Spinal cord (tissue), 10 donors: ENCODE results near the gene TSKU. TPM values are rescaled to one million over a fixed set of nuclear protein-coding genes. Genes with fewer than 3 reads are reported as not detected.
A peak's percentile ranks its signal among the peaks of the same experiment; 100 is the strongest.

Source experiments
- DNase-seq, 6 donors: peaks; one replicate each; pipeline versions ENCODE4 v3.0.0 to v3.0.0-alpha.2; 2013 to 2015; ENCODE audit warnings: low spot score in 6 of 6, low read depth in 4 of 6
- H3K27ac ChIP-seq: one replicate; pipeline ENCODE4 v1.5.1; 2013; ENCODE audit warnings: low read depth, low read length, control low read depth
- H3K27me3 ChIP-seq: one replicate; pipeline ENCODE4 v1.6.1; 2013; ENCODE audit warnings: low read length; ENCODE audit not compliant: control insufficient read depth, insufficient read depth
- H3K36me3 ChIP-seq: one replicate; pipeline ENCODE4 v1.6.1; 2013; ENCODE audit warnings: low read length; ENCODE audit not compliant: control insufficient read depth, insufficient read depth
- H3K4me1 ChIP-seq: one replicate; pipeline ENCODE4 v1.6.1; 2013; ENCODE audit warnings: low read length; ENCODE audit not compliant: control insufficient read depth, insufficient read depth
- H3K4me3 ChIP-seq: one replicate; pipeline ENCODE4 v1.5.1; 2013; ENCODE audit warnings: low read depth, low read length, control low read depth
- H3K9me3 ChIP-seq: one replicate; pipeline ENCODE4 v1.6.1; 2013; ENCODE audit warnings: low read length; ENCODE audit not compliant: control insufficient read depth, insufficient read depth
- WGBS: methylation state at CpG from one replicate; pipeline ENCODE4 v1.1.5; 2013; ENCODE audit warnings: missing lambda C conversion rate; ENCODE audit not compliant: insufficient coverage; 5-methylcytosine and 5-hydroxymethylcytosine counted together
- polyA plus RNA-seq, 2 donors: library from polyadenylated mRNA; unstranded; fragments of 120-200 nt; gene quantifications; one replicate each; pipeline ENCODE4 v1.2.1, GENCODE V29; 2013; ENCODE audit not compliant: insufficient read length in 2 of 2
- total RNA-seq, 2 donors: library from RNA; depleted of rRNA in 1 of 2; stranded (reverse); fragments of 120-200 nt in 1 of 2; fragments of >200 nt in 1 of 2; gene quantifications; one replicate each; pipeline versions ENCODE4 v1.2.3 to v1.2.4, GENCODE V29; 2013 to 2014
- donor health status: healthy.

The TSKU gene
- total and polyA plus RNA-seq, 4 donors = 7.9 to 30.9 (median 24.9) TPM

DNA sequence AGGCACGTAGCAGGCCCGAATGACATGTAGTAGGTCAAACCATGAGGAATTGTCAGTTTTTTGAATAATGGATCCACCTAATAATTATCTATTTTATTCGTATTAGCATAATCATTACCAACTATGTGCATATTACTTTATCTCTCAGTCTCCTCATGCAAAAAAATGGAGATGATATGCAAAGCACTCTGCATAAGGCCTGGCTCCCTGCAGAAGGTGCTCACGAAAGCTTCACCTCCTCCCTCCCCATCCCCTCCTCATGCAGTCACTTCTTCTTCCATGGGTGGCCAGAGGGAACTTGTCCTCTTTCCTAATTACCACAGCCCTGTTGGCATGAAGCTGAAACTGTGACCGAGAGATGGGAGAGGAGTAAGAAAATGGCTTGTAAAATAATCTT, 20.8 kb upstream of the TSKU start:
- Histone ChIP-seq H3K4me3 (no peak overlapping the region), H3K27ac (no peak overlapping the region), H3K4me1 (peaks cover 19% of the 10 kb centered on the region), H3K9me3 (no peaks in the 10 kb centered on the region), H3K27me3 (no peaks in the 10 kb centered on the region), H3K36me3 (no peaks in the 10 kb centered on the region)
- no peak for DNase-seq
- no CpG with 5 or more reads among the region's 5 CpGs for WGBS

GRCh38 chr11:76762867-76763572, 20.1 kb upstream of the TSKU start:
- WGBS = 94% methylated on average over 5 of the region's 5 CpGs
- Histone ChIP-seq H3K4me1 (peaks cover 26% of the 10 kb centered on the region), H3K27me3 (no peaks in the 10 kb centered on the region), H3K9me3 (no peaks in the 10 kb centered on the region), H3K27ac (no peak overlapping the region), H3K36me3 (no peaks in the 10 kb centered on the region), H3K4me3 (no peak overlapping the region)
- DNase-seq = no peak

GRCh38 chr11:76763573-76764346, 19.4 kb upstream of the TSKU start:
- peak overlapping the region; percentile 48 for H3K27ac ChIP-seq

DNA sequence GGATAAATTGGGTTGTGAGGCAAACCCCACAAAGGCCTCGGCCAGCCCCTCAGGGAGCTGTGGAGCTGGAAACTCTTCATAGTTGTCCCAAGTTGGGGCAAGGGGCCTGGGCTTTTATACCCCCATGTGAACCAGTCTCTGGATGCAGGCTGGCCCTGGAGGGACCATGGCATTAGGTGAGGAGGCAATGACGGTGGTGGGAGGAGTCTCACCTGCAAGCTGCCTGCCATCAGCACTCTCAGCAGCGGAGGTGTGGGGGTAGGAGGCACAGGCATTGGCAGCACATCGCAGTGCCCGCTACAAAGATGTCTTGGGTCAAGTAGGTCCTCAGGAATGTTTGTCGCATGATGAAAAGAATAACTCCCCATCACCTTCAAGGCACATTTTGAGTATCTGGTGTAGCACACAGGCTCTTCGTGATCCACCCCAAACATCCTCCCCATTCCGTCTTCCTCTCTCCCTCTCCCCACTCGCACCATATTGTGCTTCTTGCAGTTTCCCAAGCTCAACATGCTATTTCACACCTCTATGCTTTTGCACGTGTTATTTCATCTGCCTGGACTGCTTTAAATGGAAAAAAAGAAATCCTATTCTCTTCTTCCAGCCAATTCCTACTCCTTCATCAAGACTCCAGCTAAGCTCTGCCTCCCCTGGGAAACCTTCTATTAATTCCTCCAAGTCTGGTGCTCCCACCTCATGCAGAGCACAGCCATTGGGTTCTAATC, 18.1 kb upstream of the TSKU start:
- Histone ChIP-seq H3K4me1 (peaks cover 40% of the 10 kb centered on the region), H3K27me3 (no peaks in the 10 kb centered on the region), H3K4me3 (no peak overlapping the region), H3K27ac (no peak overlapping the region), H3K36me3 (no peaks in the 10 kb centered on the region), H3K9me3 (no peaks in the 10 kb centered on the region)
- 85% methylated on average over 10 of the region's 10 CpGs for WGBS
- peak in 2 of 6 donors; percentile 77 to 79 for DNase-seq

More at GRCh38 chr11:76763573-76764346, 19.4 kb upstream of the TSKU start:
- DNase-seq = peak in 3 of 6 donors; percentile 38 to 88 (median 40)
- no peaks in the 10 kb centered on the region for H3K36me3 ChIP-seq
- no peaks in the 10 kb centered on the region for H3K27me3 ChIP-seq
- no peak overlapping the region for H3K4me3 ChIP-seq
- 60% methylated on average over 2 of the region's 5 CpGs for WGBS
- no peaks in the 10 kb centered on the region for H3K9me3 ChIP-seq
- peaks cover 33% of the 10 kb centered on the region for H3K4me1 ChIP-seq

DNA sequence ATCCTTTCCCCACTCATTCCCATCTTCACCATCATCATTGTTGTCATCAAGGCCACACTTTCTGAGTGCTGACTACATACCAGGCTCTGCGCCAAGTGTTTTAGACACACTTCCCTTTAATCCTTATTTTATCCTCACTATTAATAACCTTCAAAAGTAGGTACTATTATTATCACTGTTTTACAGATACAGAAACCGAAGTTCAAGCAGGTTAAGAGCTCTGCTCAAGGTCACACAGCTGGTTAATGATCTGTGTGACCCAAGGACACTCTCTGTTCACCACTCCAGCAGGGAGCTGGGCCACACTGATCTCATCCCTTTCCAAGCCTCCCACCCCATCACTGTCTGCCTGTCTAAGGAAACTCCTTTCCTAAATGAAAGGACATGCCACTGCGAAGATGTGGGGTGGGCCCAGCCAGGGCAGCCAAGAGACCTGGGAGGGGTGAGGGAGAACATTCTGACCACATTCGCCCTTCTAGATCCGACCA, 17.2 kb upstream of the TSKU start:
- Histone ChIP-seq H3K27ac (no peak overlapping the region), H3K36me3 (no peaks in the 10 kb centered on the region), H3K9me3 (no peaks in the 10 kb centered on the region), H3K4me1 (peaks cover 40% of the 10 kb centered on the region), H3K4me3 (no peak overlapping the region), H3K27me3 (no peaks in the 10 kb centered on the region)
- 84% methylated on average over 5 of the region's 5 CpGs for WGBS
- DNase-seq = no peak

- H3K4me1 ChIP-seq = peaks cover 40% of the 10 kb centered on the region
- 97% methylated on average over 3 of the region's 6 CpGs for WGBS
- no peak for DNase-seq
- no peaks in the 10 kb centered on the region for H3K36me3 ChIP-seq
- H3K27me3 ChIP-seq = no peaks in the 10 kb centered on the region
- no peaks in the 10 kb centered on the region for H3K9me3 ChIP-seq
- no peak overlapping the region for H3K4me3 ChIP-seq
- no peak overlapping the region for H3K27ac ChIP-seq
Observed at GRCh38 chr11:76766521-76766920, 16.6 kb upstream of the TSKU start.

GRCh38 chr11:76767659-76768058, 15.5 kb upstream of the TSKU start:
- Histone ChIP-seq H3K4me3 (no peak overlapping the region), H3K27me3 (no peaks in the 10 kb centered on the region), H3K4me1 (peaks cover 40% of the 10 kb centered on the region), H3K36me3 (no peaks in the 10 kb centered on the region), H3K27ac (no peak overlapping the region), H3K9me3 (no peaks in the 10 kb centered on the region)
- no peak for DNase-seq
- WGBS = 68% methylated on average over 5 of the region's 5 CpGs

DNA sequence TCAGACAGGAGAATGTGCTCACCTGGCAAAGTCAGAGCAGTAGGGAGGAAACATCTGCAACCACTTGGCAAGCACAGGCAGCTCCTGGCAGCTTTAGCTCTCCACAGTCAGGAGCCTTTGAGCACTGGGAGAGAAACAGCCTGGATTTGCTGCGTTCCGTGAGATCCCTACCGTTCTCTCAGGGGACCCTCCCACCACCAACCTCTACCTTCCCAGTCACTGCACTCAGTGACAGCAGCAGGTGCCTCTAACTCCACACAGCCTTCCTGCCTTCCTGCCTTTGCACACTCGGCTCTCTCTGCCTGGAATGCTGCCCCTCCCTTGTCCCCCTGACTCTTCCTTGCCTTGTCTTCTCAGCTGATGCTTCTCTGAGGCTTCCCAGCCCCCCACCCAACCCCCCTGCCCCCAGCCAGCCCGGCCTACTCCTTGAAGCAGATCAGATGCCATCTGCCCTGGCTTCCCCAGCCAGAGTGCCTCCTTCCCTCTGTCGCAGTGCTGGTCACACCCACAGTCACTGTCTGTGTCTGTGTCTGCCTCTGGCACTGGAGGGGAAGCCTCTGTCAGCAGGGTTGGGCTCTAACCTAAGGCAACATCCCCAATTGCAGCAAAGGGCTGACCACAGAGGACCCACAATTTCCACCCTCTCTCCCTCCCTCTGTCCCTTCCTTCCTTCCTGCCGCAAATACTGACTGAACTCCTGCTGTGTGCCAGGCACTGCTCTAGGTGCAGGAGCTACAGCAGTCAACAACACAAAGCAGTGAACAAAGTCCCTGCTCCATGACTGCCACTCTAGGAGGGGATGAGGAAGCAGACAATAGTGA, 14.9 kb upstream of the TSKU start:
- H3K4me1 ChIP-seq = peaks cover 33% of the 10 kb centered on the region
- H3K27ac ChIP-seq = no peak overlapping the region
- WGBS = 10% methylated on average over 5 of the region's 7 CpGs
- no peaks in the 10 kb centered on the region for H3K36me3 ChIP-seq
- no peaks in the 10 kb centered on the region for H3K9me3 ChIP-seq
- H3K27me3 ChIP-seq = no peaks in the 10 kb centered on the region
- no peak overlapping the region for H3K4me3 ChIP-seq
- DNase-seq = peak in 2 of 6 donors; percentile 57 to 61
